Cardiac muscle cell (in vitro differentiated cells and primary cell): ENCODE results near the gene SLC39A11. TPM values are rescaled to one million over a fixed set of nuclear protein-coding genes. Genes with fewer than 3 reads are reported as not detected.
"Not testable (repeated sequence)": the region's sequence is repeated elsewhere in the genome, so short reads cannot be mapped to it uniquely, and the experiment has no call there.

Experiments used
- DNase-seq, 2 donors: peaks; one replicate each; pipeline versions ENCODE4 v3.0.0 to v3.0.0-alpha.2; 2010 to 2017; ENCODE audit warnings: low read depth in 1 of 2, low spot score in 1 of 2
- H3K27ac ChIP-seq: fragments of 200-600 bp; sonication (generic); 2 replicates; pipeline ENCODE4 v1.5.1; 2016
- H3K27me3 ChIP-seq: fragments of 200-600 bp; sonication (generic); 2 replicates; pipeline ENCODE4 v1.6.0; 2016; ENCODE audit warnings: control low read depth
- H3K36me3 ChIP-seq: fragments of 200-600 bp; sonication (generic); 2 replicates; pipeline ENCODE4 v1.5.1; 2016; ENCODE audit warnings: control low read depth
- H3K4me1 ChIP-seq: fragments of 200-600 bp; sonication (generic); 2 replicates; pipeline ENCODE4 v1.8.1; 2017; ENCODE audit warnings: low read depth, mild to moderate bottlenecking, mixed run types
- H3K4me3 ChIP-seq: fragments of 200-600 bp; sonication (generic); 2 replicates; pipeline ENCODE4 v1.5.1; 2016; ENCODE audit warnings: mild to moderate bottlenecking
- H3K9me3 ChIP-seq: fragments of 200-600 bp; sonication (generic); 2 replicates; pipeline ENCODE4 v1.5.1; 2017; ENCODE audit warnings: low read depth, mild to moderate bottlenecking, control low read depth
- CTCF ChIP-seq: IDR thresholded peaks from 2 replicates; pipeline ENCODE4 v1.5.1; 2012; ENCODE audit warnings: low read depth, mild to moderate bottlenecking, low read length
- polyA plus RNA-seq: library from polyadenylated mRNA; unstranded; fragments of >200 nt; fragmentation: Nextera tagmentation; extraction: Ambion mirVana; gene quantifications from 2 replicates; pipeline ENCODE4 v1.2.1, GENCODE V29; 2016
- total RNA-seq: library from RNA; depleted of rRNA; stranded (reverse); fragments of >200 nt; gene quantifications from 2 replicates; pipeline ENCODE4 v1.2.3, GENCODE V29; 2016

Gene SLC39A11
- total and polyA plus RNA-seq, 2 experiments from 2014 or later: 5.9 to 11.7 TPM

GRCh38 chr17:72903522-72903921, 189.0 kb downstream of the SLC39A11 start:
- no peaks in the 10 kb centered on the region for H3K27me3 ChIP-seq
- DNase-seq: no peak
- TF ChIP-seq CTCF: no peak
- H3K36me3 ChIP-seq: no peaks in the 10 kb centered on the region
- no peak overlapping the region for H3K27ac ChIP-seq
- no peak overlapping the region for H3K4me3 ChIP-seq
- no peaks in the 10 kb centered on the region for H3K4me1 ChIP-seq
- no peaks in the 10 kb centered on the region for H3K9me3 ChIP-seq

GRCh38 chr17:72901657-72902056, 190.8 kb downstream of the SLC39A11 start:
- no peak for TF ChIP-seq CTCF
- H3K36me3 ChIP-seq: no peaks in the 10 kb centered on the region
- H3K9me3 ChIP-seq: no peaks in the 10 kb centered on the region
- no peaks in the 10 kb centered on the region for H3K27me3 ChIP-seq
- no peak for DNase-seq
- no peak overlapping the region for H3K4me3 ChIP-seq
- H3K27ac ChIP-seq: no peak overlapping the region
- H3K4me1 ChIP-seq: no peaks in the 10 kb centered on the region

GRCh38 chr17:72901083-72901482, 191.4 kb downstream of the SLC39A11 start:
- no peaks in the 10 kb centered on the region for H3K4me1 ChIP-seq
- H3K4me3 ChIP-seq: no peak overlapping the region
- no peaks in the 10 kb centered on the region for H3K27me3 ChIP-seq
- no peaks in the 10 kb centered on the region for H3K9me3 ChIP-seq
- no peak for DNase-seq
- TF ChIP-seq CTCF: no peak
- H3K27ac ChIP-seq: no peak overlapping the region
- H3K36me3 ChIP-seq: no peaks in the 10 kb centered on the region

GRCh38 chr17:72900654-72900971, 191.9 kb downstream of the SLC39A11 start:
- Histone ChIP-seq H3K4me1 (no peaks in the 10 kb centered on the region), H3K9me3 (no peaks in the 10 kb centered on the region), H3K27me3 (no peaks in the 10 kb centered on the region), H3K27ac (no peak overlapping the region), H3K4me3 (no peak overlapping the region), H3K36me3 (no peaks in the 10 kb centered on the region)
- TF ChIP-seq CTCF: no peak
- DNase-seq: no peak

GRCh38 chr17:72898725-72899124, 193.8 kb downstream of the SLC39A11 start:
- no peaks in the 10 kb centered on the region for H3K36me3 ChIP-seq
- H3K4me3 ChIP-seq: no peak overlapping the region
- TF ChIP-seq CTCF: no peak
- H3K4me1 ChIP-seq: no peaks in the 10 kb centered on the region
- no peaks in the 10 kb centered on the region for H3K27me3 ChIP-seq
- H3K9me3 ChIP-seq: no peaks in the 10 kb centered on the region
- peak in 1 of 2 donors; percentile 4 for DNase-seq
- no peak overlapping the region for H3K27ac ChIP-seq

- H3K4me1 ChIP-seq, DNase-seq, H3K9me3 ChIP-seq, H3K27me3 ChIP-seq, H3K27ac ChIP-seq, H3K4me3 ChIP-seq, H3K36me3 ChIP-seq: not testable (repeated sequence)
Observed at GRCh38 chr17:72896288-72896687, 196.2 kb downstream of the SLC39A11 start.
